HG02938 (cell line): ENCODE measurements around the gene CYP19A1.

Experiments used
- ATAC-seq: cut with Tn5 transposase; IDR thresholded peaks from one replicate; pipeline ENCODE4 v1.9.1; 2021; ENCODE audit warnings: mild to moderate bottlenecking, moderate library complexity; ENCODE audit not compliant: unreplicated experiment

The CYP19A1 gene

GRCh38 chr15:51363383-51363782 is 25.0 kb upstream of the CYP19A1 start:
- ATAC-seq, result no peak

GRCh38 chr15:51359981-51360380 is 21.6 kb upstream of the CYP19A1 start:
- ATAC-seq, result no peak

GRCh38 chr15:51356983-51357382 is 18.6 kb upstream of the CYP19A1 start:
- no peak for ATAC-seq

DNA sequence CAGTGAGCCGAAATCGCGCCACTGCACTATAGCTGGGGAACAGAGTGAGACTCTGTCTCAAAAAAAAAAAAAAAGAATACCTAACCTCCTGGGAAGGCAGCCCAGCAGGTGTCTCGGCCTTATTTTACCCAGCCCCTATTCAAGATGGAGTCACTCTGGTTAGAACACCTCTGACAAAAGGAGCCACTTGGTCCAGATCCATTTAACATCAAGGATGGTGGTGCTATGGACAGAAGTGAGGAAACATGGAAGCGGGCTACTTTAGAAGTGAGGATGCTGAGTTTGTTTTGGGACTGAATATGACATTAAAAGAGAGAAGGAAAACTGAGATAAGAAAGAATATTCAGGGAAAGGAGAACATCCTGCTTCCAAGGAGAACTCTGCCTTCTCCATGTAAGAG is 17.8 kb upstream of the CYP19A1 start:
- no peak for ATAC-seq

- ATAC-seq, result no peak
Observed at GRCh38 chr15:51355096-51355495, 16.7 kb upstream of the CYP19A1 start.

GRCh38 chr15:51353976-51354375 is 15.6 kb upstream of the CYP19A1 start:
- ATAC-seq, result no peak

DNA sequence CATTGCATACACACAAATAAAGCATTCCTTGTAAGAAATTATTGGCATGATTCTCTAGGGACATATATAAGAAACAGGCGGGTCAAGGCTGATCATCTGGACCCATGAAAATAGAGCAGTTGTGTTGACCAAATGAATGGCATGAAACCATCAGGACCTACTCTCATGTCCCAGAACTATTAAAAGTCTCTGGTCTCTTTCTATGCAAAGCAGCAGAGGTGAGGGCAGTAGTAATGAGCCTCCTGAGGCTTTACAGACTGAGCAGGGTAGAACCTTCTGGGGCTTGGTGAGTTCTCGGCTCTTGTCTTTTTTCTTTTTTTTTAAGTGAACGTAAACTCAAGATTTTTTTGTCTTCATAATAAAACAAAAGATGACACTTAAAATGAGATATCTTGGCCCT is 12.3 kb upstream of the CYP19A1 start:
- no peak for ATAC-seq

DNA sequence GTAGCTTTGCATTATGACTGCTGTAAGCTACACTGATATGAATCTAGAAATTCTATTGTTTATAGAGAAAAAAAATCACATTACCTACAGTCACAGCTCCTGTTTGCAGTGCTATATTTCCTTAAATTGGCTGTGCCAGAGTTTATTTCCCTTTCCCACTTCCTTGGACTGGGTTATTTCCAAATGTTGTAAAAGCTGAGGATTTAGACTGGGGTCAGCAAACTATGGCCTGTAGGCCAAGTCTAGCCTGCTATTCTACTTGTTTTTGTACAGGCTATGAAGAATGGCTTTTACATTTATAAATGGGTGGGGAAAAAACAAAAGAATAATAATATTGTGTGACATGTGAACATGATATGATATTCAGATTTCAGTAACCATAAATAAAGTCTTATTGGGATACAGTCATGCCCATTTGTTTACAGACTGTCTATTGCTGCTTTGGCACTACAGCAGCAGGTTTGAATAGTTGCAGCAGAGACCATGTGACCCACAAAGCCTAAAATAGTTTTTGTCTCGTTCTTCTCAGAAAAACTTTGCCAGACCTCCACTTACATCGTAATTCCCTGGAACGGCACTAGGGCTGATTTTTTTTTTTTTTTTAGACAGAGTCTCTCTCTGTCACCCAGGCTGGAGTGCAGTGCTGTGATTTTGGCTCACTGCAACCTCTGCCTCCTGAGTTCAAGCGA is 10.9 kb upstream of the CYP19A1 start:
- ATAC-seq, result no peak

DNA sequence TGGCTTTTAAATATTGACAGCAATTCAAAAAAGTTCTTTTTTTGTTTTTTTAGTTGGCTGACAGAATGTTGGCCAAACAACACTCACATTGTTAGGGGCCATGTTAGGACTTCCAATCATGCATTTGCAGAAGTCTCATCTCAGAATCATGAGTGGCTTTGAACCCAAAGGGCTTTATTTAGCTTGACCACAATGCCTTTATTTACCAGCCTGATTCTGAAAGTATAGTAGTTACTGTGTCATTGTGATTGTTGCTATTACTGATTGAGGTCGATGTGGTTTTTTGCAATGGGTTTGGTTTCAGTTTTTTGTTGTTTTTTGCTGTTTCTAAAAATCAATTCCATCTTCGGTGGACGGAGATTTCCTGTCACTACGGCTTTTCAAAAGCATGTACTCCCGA is 10.3 kb upstream of the CYP19A1 start:
- peak; percentile 96 for ATAC-seq

DNA sequence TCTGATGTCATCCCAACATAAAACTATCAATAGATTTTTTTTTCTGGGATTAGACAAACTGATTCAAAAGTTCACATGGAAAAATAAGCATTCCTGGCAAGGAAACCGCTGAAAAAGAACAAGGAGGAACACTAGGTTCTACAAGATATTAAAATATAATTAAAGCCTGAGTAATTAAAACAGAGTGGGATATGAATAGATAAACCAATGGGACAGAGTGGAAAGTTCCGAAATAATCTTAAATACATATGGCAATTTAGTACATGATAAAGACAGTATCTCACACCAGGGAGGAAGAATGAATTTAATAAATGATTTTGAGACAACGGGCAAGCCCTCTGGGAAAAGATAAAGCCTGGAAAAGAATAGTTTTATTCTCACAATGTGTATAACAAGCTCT is 7.7 kb upstream of the CYP19A1 start:
- ATAC-seq, result no peak

DNA sequence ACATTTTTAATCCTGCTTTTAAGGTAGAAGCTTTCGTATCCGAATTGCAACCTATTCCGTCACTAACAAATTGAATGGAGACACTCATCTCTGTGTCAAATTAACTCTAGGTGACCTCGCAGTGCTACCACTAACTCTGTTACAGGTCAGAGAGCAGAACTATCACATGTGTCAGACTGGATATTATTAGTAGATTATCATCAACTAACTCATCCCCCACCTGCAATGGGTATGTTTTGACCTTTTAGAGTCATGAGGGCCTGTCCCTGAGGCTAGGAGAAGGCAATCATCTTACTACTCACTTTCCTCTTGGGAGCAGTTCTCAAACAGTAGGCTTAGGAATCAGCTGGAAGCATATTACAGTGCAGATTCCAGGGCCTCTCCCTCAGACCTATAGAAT is 5.1 kb upstream of the CYP19A1 start:
- ATAC-seq, result no peak

DNA sequence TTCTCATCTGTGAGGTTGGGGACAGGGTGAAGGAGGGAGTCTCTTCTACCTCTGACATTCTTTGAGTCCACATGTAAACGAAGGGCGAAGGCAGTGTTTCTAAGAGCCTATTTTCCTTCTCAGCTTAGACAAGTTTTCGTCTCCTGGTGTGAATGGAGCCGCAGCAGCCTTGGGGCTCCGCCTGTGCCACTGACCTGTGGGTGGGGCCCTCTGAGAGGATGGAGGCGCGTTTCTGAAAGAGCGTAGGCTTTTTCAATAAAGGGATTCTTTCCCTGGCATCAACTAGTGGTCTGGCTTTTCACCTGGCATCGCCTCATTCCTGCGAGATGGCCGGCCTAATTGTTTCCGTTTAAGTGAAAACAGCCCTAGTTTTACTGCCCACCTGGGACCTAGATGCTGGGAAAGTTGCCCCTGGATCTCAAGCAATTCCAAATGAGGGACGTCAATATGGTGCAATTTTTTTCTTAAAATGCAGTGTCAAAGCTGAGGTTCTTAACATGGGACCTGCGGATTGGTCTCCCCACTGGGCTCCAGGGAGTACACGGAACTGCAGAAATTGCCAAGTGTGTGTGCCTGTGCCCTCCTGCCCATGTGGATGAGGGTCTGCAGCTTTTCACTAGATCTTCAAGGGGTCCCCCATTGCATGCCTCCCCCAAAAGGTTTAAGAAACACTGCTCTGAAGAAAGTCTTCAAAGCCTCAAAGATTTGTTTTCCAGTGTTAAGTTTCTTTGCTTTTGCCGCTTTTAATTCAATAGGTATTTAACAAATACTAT is 4.0 kb upstream of the CYP19A1 start:
- ATAC-seq, result no peak

- no peak for ATAC-seq
Observed at GRCh38 chr15:51341366-51342226, 3.2 kb upstream of the CYP19A1 start, which contains the start of gene GLDN. GLDN (plus strand) TSS chr15:51341655; CDS start chr15:51341685, 30 bp downstream.

DNA sequence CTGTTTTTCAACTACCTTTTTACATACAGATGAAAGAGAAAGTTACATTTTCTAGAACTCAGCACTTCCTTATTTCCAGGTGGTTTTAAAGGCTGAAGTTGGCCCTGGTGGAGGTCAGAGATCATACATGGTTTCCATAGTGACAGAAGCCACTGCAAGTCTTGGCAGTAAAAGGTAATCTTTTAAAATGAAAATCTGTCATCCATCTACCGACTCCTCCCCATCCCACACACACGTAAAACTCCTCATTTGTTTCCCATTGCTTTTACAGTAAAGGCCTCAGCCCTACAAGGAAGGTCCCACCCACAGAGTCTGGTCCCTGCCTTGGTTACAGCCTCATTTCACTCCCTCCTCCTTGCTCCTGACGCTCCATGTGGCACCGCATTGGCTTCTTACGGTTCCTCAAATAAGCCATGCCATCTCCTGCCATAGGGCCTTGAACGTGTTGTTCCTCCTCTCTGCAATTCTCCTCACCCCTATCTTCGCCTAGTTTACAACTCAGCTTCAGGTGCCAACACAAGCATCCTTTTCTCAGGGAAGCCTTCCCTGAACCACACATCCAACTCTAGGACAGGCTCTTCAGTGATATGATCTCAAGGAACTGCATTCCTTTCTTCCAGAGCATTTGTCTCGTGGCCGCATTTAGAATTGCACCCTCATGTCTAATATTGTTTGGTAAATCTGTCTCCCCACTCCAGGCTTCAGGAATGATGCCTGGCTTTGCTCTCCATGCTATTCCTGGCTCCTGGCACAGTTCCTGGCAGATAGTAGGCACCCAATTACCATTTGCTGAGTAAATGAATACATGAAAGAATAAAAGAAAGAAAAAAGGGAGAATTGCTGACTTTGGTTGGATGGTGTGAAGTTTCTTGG is 2.6 kb downstream of the CYP19A1 start:
- peak; percentile 82 for ATAC-seq

- no peak for ATAC-seq
Observed at GRCh38 chr15:51335087-51335486, 3.3 kb downstream of the CYP19A1 start.

DNA sequence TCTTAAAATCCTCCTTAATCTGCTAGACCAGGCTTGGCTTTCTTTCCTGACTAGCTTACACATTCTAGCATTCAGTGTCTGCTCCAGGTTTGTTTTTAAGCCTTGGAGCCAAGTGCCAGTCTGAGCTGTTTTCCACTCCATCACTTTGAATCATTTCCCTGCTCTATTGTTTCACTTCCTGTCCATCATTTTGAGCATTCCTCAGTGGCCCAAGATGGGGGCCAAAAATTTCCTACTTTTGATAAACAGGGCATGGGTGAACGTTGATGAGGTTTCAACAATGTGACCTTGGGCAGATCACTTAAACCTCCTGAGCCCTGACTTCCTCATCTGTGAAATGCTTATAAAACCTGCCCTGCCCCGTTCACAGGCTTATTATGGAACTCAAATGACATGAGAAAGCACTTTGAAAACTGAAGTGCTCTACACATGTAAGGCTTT is 4.4 kb downstream of the CYP19A1 start:
- ATAC-seq, result no peak

DNA sequence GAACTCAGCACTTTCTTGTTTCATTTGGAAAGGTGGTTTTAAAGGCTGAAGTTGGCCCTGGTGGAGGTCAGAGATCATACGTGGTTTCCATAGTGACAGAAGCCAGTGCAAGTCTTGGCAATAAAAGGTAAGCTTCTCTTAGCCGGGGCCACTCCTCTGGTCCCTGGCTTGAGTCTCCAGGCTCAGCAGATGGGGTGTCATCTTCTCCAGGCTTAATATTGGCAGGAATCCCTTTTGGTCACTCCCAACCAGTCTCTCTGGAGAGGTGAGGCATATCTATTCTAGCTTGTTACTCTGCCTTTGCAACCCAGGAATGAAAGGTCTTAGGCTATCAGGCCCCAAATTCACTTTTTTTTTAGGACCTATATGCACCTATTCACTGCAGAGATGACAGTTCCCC is 4.8 kb downstream of the CYP19A1 start:
- no peak for ATAC-seq

- ATAC-seq, result no peak
Observed at GRCh38 chr15:51332206-51333147, 5.9 kb downstream of the CYP19A1 start.

- no peak for ATAC-seq
Observed at GRCh38 chr15:51331141-51331540, 7.3 kb downstream of the CYP19A1 start.
